ENCODE results near the gene CEP104. TPM values are rescaled to one million over a fixed set of nuclear protein-coding genes. Genes with fewer than 3 reads are reported as not detected.

The CEP104 gene
- total and polyA plus RNA-seq, 2 experiments from 2014 or later: 12.3 to 29.8 TPM

- H3K9me2 ChIP-seq (ENCODE audit: insufficient read depth): no peaks in the 10 kb centered on the region
- H4K20me1 ChIP-seq (ENCODE audit: insufficient read depth): no peaks in the 10 kb centered on the region
- 77 to 84% methylated on average over 16 of the region's 16 CpGs for WGBS, 2 experiments (ENCODE audit: low coverage in 1 of 2, low lambda C conversion rate in 2 of 2, missing lambda C conversion rate in 2 of 2)
- DNase-seq: no peak
- H3K36me3 ChIP-seq (ENCODE audit: low read depth): no peaks in the 10 kb centered on the region
- H3K27ac ChIP-seq: no peak overlapping the region
- peaks cover 11% of the 10 kb centered on the region; the same call in 1 of the 2 replicates for H3K27me3 ChIP-seq (replicated peaks; ENCODE audit: insufficient read depth)
- in situ Hi-C loops (cut with MboI): no loop called here
- TF ChIP-seq EZH2 (IDR thresholded peaks at IDR 0.05; ENCODE audit: insufficient read depth, poor library complexity, severe bottlenecking): no peak
- no peak for TF ChIP-seq EZH2phosphoT487 (IDR thresholded peaks at IDR 0.05; ENCODE audit: insufficient read depth, low read depth)
- no peak overlapping the region for H2AFZ ChIP-seq
- no peaks in the 10 kb centered on the region for H3K79me2 ChIP-seq (ENCODE audit: insufficient read depth)
- no peak overlapping the region for H3K9ac ChIP-seq
- no peak overlapping the region for H3K4me2 ChIP-seq (ENCODE audit: unreplicated experiment)
- H3K9me3 ChIP-seq (ENCODE audit: low read depth): no peaks in the 10 kb centered on the region
- H3F3A ChIP-seq (ENCODE audit: insufficient read depth): peaks cover 4% of the 10 kb centered on the region; the same call in 1 of the 2 replicates
- no peak overlapping the region for H3K4me3 ChIP-seq
- no peaks in the 10 kb centered on the region for H3K4me1 ChIP-seq (ENCODE audit: insufficient read depth)
Observed at GRCh38 chr1:3770047-3770765, 86.8 kb downstream of the CEP104 start.

- WGBS, 2 experiments (ENCODE audit: low coverage in 1 of 2, low lambda C conversion rate in 2 of 2, missing lambda C conversion rate in 2 of 2): 89 to 91% methylated on average over 22 of the region's 22 CpGs
- Histone ChIP-seq H3K79me2 (ENCODE audit: insufficient read depth) (no peaks in the 10 kb centered on the region), H3F3A (ENCODE audit: insufficient read depth) (peaks cover 3% of the 10 kb centered on the region; the same call in 1 of the 2 replicates), H4K20me1 (ENCODE audit: insufficient read depth) (no peaks in the 10 kb centered on the region), H3K4me2 (ENCODE audit: unreplicated experiment) (no peak overlapping the region), H3K9me2 (ENCODE audit: insufficient read depth) (no peaks in the 10 kb centered on the region), H3K4me3 (no peak overlapping the region), H3K9ac (no peak overlapping the region), H3K4me1 (ENCODE audit: insufficient read depth) (no peaks in the 10 kb centered on the region), H2AFZ (no peak overlapping the region), H3K27me3 (replicated peaks; ENCODE audit: insufficient read depth) (peaks cover 13% of the 10 kb centered on the region; the same call in 1 of the 2 replicates), H3K27ac (no peak overlapping the region), H3K9me3 (ENCODE audit: low read depth) (no peaks in the 10 kb centered on the region), H3K36me3 (ENCODE audit: low read depth) (no peaks in the 10 kb centered on the region)
- in situ Hi-C loops (cut with MboI): no loop called here
- TF ChIP-seq EZH2phosphoT487 (IDR thresholded peaks at IDR 0.05; ENCODE audit: insufficient read depth, low read depth) (no peak), EZH2 (IDR thresholded peaks at IDR 0.05; ENCODE audit: insufficient read depth, poor library complexity, severe bottlenecking) (no peak)
- no peak for DNase-seq
Observed at GRCh38 chr1:3768811-3769390, 88.1 kb downstream of the CEP104 start.

- Histone ChIP-seq H3F3A (ENCODE audit: insufficient read depth) (no peaks in the 10 kb centered on the region), H3K9ac (no peak overlapping the region), H3K27me3 (replicated peaks; ENCODE audit: insufficient read depth) (peaks cover 13% of the 10 kb centered on the region; the same call in 1 of the 2 replicates), H3K9me3 (ENCODE audit: low read depth) (no peaks in the 10 kb centered on the region), H2AFZ (no peak overlapping the region), H3K4me1 (ENCODE audit: insufficient read depth) (no peaks in the 10 kb centered on the region), H3K4me2 (ENCODE audit: unreplicated experiment) (no peak overlapping the region), H3K27ac (no peak overlapping the region), H3K36me3 (ENCODE audit: low read depth) (no peaks in the 10 kb centered on the region), H3K4me3 (no peak overlapping the region), H3K9me2 (ENCODE audit: insufficient read depth) (no peaks in the 10 kb centered on the region), H4K20me1 (ENCODE audit: insufficient read depth) (no peaks in the 10 kb centered on the region), H3K79me2 (ENCODE audit: insufficient read depth) (no peaks in the 10 kb centered on the region)
- no peak for TF ChIP-seq EZH2 (IDR thresholded peaks at IDR 0.05; ENCODE audit: insufficient read depth, poor library complexity, severe bottlenecking)
- no peak for TF ChIP-seq EZH2phosphoT487 (IDR thresholded peaks at IDR 0.05; ENCODE audit: insufficient read depth, low read depth)
- no peak for DNase-seq
- in situ Hi-C loops (cut with MboI): no loop called here
- WGBS, 2 experiments (ENCODE audit: low coverage in 1 of 2, low lambda C conversion rate in 2 of 2, missing lambda C conversion rate in 2 of 2): 81 to 88% methylated on average over 17 of the region's 17 CpGs
Observed at GRCh38 chr1:3767328-3767925, 89.6 kb downstream of the CEP104 start.

GRCh38 chr1:3763351-3764125 is 93.5 kb downstream of the CEP104 start:
- H3K79me2 ChIP-seq (ENCODE audit: insufficient read depth): no peaks in the 10 kb centered on the region
- no peak overlapping the region for H3K9ac ChIP-seq
- no peaks in the 10 kb centered on the region for H3K36me3 ChIP-seq (ENCODE audit: low read depth)
- H2AFZ ChIP-seq: no peak overlapping the region
- H4K20me1 ChIP-seq (ENCODE audit: insufficient read depth): no peaks in the 10 kb centered on the region
- 69 to 71% methylated on average over 31 of the region's 31 CpGs for WGBS, 2 experiments (ENCODE audit: low coverage in 1 of 2, low lambda C conversion rate in 2 of 2, missing lambda C conversion rate in 2 of 2)
- H3K9me2 ChIP-seq (ENCODE audit: insufficient read depth): no peaks in the 10 kb centered on the region
- peaks cover 10% of the 10 kb centered on the region; the same call in 1 of the 2 replicates for H3K27me3 ChIP-seq (replicated peaks; ENCODE audit: insufficient read depth)
- H3K4me1 ChIP-seq (ENCODE audit: insufficient read depth): no peaks in the 10 kb centered on the region
- H3K27ac ChIP-seq: no peak overlapping the region
- no peaks in the 10 kb centered on the region for H3F3A ChIP-seq (ENCODE audit: insufficient read depth)
- no peaks in the 10 kb centered on the region for H3K9me3 ChIP-seq (ENCODE audit: low read depth)
- no peak for DNase-seq
- no peak overlapping the region for H3K4me3 ChIP-seq
- TF ChIP-seq EZH2phosphoT487 (IDR thresholded peaks at IDR 0.05; ENCODE audit: insufficient read depth, low read depth) (no peak), EZH2 (IDR thresholded peaks at IDR 0.05; ENCODE audit: insufficient read depth, poor library complexity, severe bottlenecking) (no peak)
- H3K4me2 ChIP-seq (ENCODE audit: unreplicated experiment): no peak overlapping the region
- in situ Hi-C loops (cut with MboI): no loop called here
